Spleen (tissue), 7 donors: ENCODE measurements around the gene HIGD2A.

Experiments used
- CTCF ChIP-seq, 11 experiments: fragments of 200-600 bp in 7 of 11; fragments of 450-650 bp in 4 of 11; sonication (generic) in 4 of 11; IDR thresholded peaks in 8 of 11; conservative IDR thresholded peaks in 3 of 11; 1 replicate in 7 of 11; 2 replicates in 4 of 11; pipeline versions ENCODE4 v1.4.0 to v1.8.0; 2016 to 2021; ENCODE audit warnings: antibody characterized with exemption in 11 of 11, inconsistent platforms in 4 of 11, mild to moderate bottlenecking in 1 of 11
- POLR2A ChIP-seq, 3 donors: fragments of 450-650 bp; IDR thresholded peaks; one replicate each; pipeline ENCODE4 v1.5.1; 2017; ENCODE audit warnings: antibody characterized with exemption in 3 of 3, mild to moderate bottlenecking in 1 of 3
- POLR2AphosphoS5 ChIP-seq, 3 donors: sonication (generic); formaldehyde crosslinking; IDR thresholded peaks; one replicate each; pipeline ENCODE4 v1.5.1; 2017; ENCODE audit warnings: antibody characterized with exemption in 3 of 3
- donor health status: DM: no; HTN: no; CAD: no; lungs with moderate emphysema.
- donor health status: DM: no; HTN: no; CAD: no.
- donor health status: DM: no; HTN: no; CAD: no.

- TF ChIP-seq POLR2A (IDR thresholded peaks at IDR 0.05) (no peak), CTCF (IDR thresholded peaks at IDR 0.05 in 8 of 11, conservative IDR thresholded peaks at IDR 0.05 in 3 of 11) (no peak), POLR2AphosphoS5 (IDR thresholded peaks at IDR 0.05) (no peak)
Observed at GRCh38 chr5:176406436-176407052, 18.0 kb downstream of the HIGD2A start.
